ENCODE results near the gene SLC24A1. TPM values are rescaled to one million over a fixed set of nuclear protein-coding genes. Genes with fewer than 3 reads are reported as not detected.

Gene SLC24A1
- total RNA-seq = 10 to 100 TPM in 3 of 8 experiments, 1 to 10 TPM in 5; 2.0 to 17.7 (median 5.4) TPM

DNA sequence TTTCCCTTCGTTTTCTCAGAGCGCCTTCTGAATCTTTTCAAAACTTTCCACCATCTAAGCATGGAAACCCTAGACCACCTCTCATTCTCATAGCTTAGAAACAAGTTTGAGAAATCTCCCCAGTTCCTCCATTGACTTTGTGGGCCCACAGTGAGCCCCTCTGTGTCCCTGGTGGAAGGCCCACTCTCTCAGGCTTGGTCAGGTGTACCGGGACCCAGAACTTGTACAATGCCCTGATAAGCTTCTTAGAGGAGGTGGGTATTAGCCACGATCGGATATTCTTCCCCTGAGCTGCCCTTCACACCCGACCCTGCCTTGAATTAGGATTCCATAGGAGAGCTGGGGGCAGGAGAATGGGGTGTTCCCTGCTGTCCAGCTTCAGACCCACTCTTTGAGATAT, at the start of gene SLC24A1:
SLC24A1 (plus strand) TSS at position 301 of the 400 bp plus-strand sequence. CDS start 2,143 bp downstream, outside the sequence.
- WGBS, 10 experiments = 65 to 100% (median 90%) methylated on average over 2 to 6 of the region's 6 CpGs; no CpG with 5 or more reads in 1 of the 10 experiments
- in situ Hi-C loops (cut with MboI; ENCODE audit: low pct_unique_long_range_greater_than_20kb in 2 of 9, low sequenced_read_pairs in 9 of 9, unreplicated experiment in 9 of 9) = no loop called here
- Histone ChIP-seq H3K27ac (no peak within 1 kb of the TSS), H3K4me3 (no peak within 1 kb of the TSS), H3K4me1 (replicated peaks in 1 of 2) (no peaks in the 10 kb centered on the region)
- no peak for ATAC-seq (replicated peaks in 6 of 8)

DNA sequence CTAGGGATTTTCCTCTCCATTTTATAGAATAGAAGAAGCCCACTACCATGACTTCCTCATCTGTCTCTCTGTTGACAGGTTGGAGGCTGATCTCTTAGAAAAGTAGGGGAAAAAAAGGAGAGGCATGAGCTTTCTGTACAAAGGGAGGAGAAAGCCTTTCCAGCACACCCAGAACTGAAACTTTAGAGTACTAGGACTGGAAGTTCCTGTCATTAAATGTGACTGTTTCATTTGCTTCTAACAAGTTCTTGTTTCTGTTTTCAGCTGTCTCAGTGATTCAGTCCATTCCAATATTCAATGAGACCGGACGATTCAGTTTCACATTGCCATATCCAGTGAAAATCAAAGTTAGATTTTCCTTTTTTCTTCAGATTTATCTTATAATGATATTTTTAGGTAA, 49.8 kb upstream of the SLC24A1 start:
- H3K27ac ChIP-seq = no peak overlapping the region
- 67 to 100% (median 96%) methylated on average over 1 to 2 of the region's 2 CpGs; no CpG with 5 or more reads in 2 of the 10 experiments for WGBS, 10 experiments
- in situ Hi-C loops (cut with MboI; ENCODE audit: low pct_unique_long_range_greater_than_20kb in 2 of 9, low sequenced_read_pairs in 9 of 9, unreplicated experiment in 9 of 9) = no loop called here

DNA sequence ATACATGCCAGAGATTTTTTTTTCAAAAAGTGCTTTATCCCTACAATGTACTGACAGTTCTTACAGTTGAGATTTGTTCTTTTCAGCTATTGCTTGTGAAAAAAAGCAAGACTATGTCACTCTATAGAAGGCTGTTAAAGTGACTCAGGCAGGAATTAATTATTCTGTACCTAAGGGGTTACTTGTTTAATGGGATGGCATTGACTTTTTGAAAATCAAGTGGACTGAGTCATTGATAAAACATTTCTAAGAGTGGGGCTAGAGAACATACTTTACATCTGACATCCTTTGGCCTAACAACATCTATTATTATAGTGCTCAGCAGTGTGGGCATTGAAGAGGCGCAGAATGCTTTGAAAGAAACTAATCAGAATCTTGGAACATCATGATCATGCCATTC, 45.1 kb upstream of the SLC24A1 start:
- ATAC-seq (replicated peaks in 6 of 8) = peak in 6 of 8 experiments; percentile 22 to 91 (median 66)
- no peak overlapping the region for H3K27ac ChIP-seq
- 75 to 100% (median 88%) methylated on average over 1 of the region's 1 CpG; no CpG with 5 or more reads in 7 of the 10 experiments for WGBS, 10 experiments
- peaks cover 4 to 8% of the 10 kb centered on the region in 2 donors for H3K4me1 ChIP-seq (replicated peaks in 1 of 2)
- in situ Hi-C loops (cut with MboI; ENCODE audit: low pct_unique_long_range_greater_than_20kb in 2 of 9, low sequenced_read_pairs in 9 of 9, unreplicated experiment in 9 of 9) = no loop called here
- no peak overlapping the region for H3K4me3 ChIP-seq

More for the DNA sequence above, 49.8 kb upstream of the SLC24A1 start:
- no peak overlapping the region for H3K4me3 ChIP-seq
- no peak for ATAC-seq (replicated peaks in 6 of 8)
- H3K4me1 ChIP-seq (replicated peaks in 1 of 2) = peaks cover 0 to 4% of the 10 kb centered on the region in 2 donors

DNA sequence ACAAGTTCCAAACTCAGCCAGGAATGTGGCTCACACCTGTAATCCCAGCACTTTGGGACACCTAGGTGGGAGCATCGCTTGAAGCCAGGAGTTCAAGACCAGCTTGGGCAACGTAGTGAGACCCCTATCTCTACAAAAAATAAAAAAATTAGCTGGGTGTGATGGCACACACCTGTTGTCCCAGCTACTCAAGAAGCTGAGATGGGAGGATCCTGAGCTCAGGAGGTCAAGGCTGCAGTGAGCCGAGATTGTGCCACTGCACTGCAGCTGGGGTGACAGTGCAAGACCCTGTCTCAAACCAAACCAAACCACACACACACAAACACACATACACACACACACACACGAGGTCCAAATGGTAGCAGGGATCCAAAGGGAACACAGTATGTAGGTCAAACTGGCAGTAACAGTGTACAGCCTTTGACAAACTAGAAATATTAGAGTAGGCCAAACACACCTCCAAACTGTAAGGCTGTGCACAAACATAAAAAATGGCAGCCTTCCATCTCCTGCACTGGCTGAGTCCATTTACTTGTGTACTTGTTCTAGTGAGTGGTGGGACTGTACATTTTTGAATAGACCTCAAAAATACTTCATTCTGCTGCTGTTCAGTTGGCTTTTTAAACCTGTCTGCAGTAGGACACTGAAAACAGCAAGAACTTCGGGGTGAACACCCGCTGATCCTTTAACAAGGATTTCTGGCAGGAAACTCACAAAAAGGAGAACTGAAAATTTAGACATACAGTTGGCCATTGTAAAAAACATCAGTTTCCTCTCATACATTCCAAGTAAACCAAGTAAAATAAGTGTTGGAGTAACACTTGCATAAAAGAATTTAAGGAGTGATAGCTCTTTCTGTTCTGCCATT, 44.4 kb upstream of the SLC24A1 start:
- peak in 1 of 8 experiments; percentile 17 for ATAC-seq (replicated peaks in 6 of 8)
- Histone ChIP-seq H3K4me3 (no peak overlapping the region), H3K4me1 (replicated peaks in 1 of 2) (peaks cover 4 to 8% of the 10 kb centered on the region in 2 donors), H3K27ac (no peak overlapping the region)
- in situ Hi-C loops (cut with MboI; ENCODE audit: low pct_unique_long_range_greater_than_20kb in 2 of 9, low sequenced_read_pairs in 9 of 9, unreplicated experiment in 9 of 9) = no loop called here
- 78 to 97% (median 90%) methylated on average over 2 to 5 of the region's 6 CpGs; no CpG with 5 or more reads in 1 of the 10 experiments for WGBS, 10 experiments

DNA sequence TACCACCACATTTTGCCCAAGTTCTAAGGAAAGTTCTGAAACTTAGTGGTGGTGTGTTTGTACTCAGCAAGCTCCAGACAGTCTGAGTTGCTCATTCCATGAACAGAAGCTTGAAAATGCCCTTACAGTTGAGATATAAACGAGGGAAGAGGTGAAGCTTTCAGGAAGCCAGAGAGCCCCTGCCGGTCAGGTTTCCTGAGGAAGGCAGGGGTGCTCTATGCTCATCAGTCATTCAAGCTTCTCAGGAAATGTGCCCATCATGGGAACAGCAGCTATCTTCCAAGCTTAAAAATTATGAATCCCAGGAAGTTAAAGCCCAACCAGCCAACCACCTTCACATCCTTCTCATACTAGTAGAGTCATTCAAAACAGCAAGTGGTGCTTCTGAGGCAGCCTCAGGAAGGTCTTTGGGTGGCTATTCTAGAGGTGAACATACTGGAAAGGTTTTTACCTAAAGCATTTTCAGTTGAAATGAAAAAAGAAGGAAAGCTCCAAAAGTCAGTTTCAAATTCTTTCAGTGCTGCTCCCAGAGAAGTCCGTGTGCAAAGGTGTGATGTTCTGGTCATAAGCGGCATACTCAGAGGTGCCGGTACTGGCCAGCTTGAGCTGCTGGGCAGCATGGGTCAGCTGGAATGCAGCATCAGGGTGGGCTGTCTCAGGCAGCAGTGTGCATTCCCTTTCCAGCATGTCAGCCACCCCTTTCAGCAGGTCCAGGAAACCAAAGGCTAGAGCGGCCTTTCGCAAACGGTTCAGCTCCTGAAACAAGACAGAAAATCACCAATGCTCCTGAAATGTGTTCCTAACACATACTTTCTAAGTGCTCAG, 42.6 kb upstream of the SLC24A1 start:
- H3K4me1 ChIP-seq (replicated peaks in 1 of 2) = peaks cover 10 to 20% of the 10 kb centered on the region in 2 donors
- ATAC-seq (replicated peaks in 6 of 8) = peak in 1 of 8 experiments; percentile 14
- in situ Hi-C loops (cut with MboI; ENCODE audit: low pct_unique_long_range_greater_than_20kb in 2 of 9, low sequenced_read_pairs in 9 of 9, unreplicated experiment in 9 of 9) = no loop called here
- 17 to 100% (median 77%) methylated on average over 1 to 7 of the region's 8 CpGs; no CpG with 5 or more reads in 1 of the 10 experiments for WGBS, 10 experiments
- H3K27ac ChIP-seq = no peak overlapping the region
- H3K4me3 ChIP-seq = no peak overlapping the region

DNA sequence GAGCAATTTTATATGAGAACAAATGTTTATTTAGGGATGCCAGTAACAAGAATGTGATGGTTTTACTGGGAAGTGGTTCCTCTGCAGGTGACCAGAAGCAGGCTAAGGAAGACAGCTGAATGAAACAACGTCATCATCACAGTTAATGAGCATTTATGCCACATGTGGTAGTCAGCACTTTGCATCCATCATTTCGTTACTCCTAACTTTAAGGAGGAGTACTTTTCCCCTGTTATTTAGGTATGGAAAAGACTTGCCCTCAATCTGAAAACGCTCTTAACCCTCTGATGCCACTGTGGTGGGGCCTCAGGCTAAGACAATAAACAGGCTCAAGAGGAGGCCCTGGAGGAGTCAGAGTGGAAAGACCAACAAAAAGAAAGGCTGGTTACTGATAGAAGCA, 42.0 kb upstream of the SLC24A1 start:
- WGBS, 10 experiments = 60 to 100% (median 86%) methylated on average over 1 to 3 of the region's 3 CpGs; no CpG with 5 or more reads in 3 of the 10 experiments
- no peak overlapping the region for H3K4me3 ChIP-seq
- peak in 3 of 8 experiments; percentile 13 to 45 (median 34) for ATAC-seq (replicated peaks in 6 of 8)
- in situ Hi-C loops (cut with MboI; ENCODE audit: low pct_unique_long_range_greater_than_20kb in 2 of 9, low sequenced_read_pairs in 9 of 9, unreplicated experiment in 9 of 9) = no loop called here
- peaks cover 12 to 27% of the 10 kb centered on the region in 2 donors for H3K4me1 ChIP-seq (replicated peaks in 1 of 2)
- H3K27ac ChIP-seq = no peak overlapping the region

DNA sequence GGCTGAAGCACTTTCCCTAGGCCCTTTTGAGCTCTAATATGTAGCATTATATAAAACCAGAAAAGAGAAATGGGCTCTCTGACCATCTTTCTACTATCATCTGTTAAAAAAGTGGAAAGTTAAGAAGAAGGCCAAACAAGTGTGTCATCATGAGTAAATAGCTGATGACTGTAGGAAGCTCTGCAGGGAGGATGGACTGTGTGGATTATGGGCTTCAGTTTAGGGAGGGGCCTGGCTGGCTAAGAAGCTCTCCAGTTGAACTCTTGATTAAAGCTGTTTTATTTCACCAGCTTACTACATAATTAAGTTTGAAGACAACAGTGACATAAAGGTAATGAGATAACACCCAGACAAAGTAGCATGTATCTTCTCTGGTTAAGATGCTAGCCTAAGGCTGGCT, 41.5 kb upstream of the SLC24A1 start:
- peak in 4 of 8 experiments; percentile 16 to 74 (median 60) for ATAC-seq (replicated peaks in 6 of 8)
- no peak overlapping the region for H3K4me3 ChIP-seq
- in situ Hi-C loops (cut with MboI; ENCODE audit: low pct_unique_long_range_greater_than_20kb in 2 of 9, low sequenced_read_pairs in 9 of 9, unreplicated experiment in 9 of 9) = no loop called here
- peaks cover 12 to 28% of the 10 kb centered on the region in 2 donors for H3K4me1 ChIP-seq (replicated peaks in 1 of 2)
- no peak overlapping the region for H3K27ac ChIP-seq

DNA sequence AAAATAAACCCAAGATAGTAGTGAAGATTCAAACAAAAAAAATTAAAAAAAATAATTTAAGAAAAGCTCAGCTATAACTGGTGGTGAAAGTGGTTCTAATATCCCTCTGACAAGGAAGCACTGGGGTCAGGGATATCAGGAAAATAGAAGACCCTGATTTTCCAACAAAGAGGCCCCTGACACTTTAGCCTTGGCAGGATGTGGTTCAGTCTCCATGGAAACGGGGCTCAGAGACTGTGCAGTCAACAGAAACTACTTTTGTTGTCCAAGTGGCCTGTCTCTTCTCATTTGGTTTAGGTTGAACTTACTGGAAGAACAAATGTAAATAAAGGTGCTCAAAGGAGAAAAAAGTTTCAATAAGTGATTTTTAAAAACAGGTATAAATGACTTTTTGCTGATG, 38.0 kb upstream of the SLC24A1 start:
- peak in 2 of 8 experiments; percentile 28 to 54 for ATAC-seq (replicated peaks in 6 of 8)
- in situ Hi-C loops (cut with MboI; ENCODE audit: low pct_unique_long_range_greater_than_20kb in 2 of 9, low sequenced_read_pairs in 9 of 9, unreplicated experiment in 9 of 9) = no loop called here
- WGBS, 10 experiments = 0 to 100% (median 71%) methylated on average over 1 of the region's 1 CpG; no CpG with 5 or more reads in 1 of the 10 experiments
- Histone ChIP-seq H3K4me3 (no peak overlapping the region), H3K4me1 (replicated peaks in 1 of 2) (peaks cover 7 to 28% of the 10 kb centered on the region in 2 donors), H3K27ac (no peak overlapping the region)

DNA sequence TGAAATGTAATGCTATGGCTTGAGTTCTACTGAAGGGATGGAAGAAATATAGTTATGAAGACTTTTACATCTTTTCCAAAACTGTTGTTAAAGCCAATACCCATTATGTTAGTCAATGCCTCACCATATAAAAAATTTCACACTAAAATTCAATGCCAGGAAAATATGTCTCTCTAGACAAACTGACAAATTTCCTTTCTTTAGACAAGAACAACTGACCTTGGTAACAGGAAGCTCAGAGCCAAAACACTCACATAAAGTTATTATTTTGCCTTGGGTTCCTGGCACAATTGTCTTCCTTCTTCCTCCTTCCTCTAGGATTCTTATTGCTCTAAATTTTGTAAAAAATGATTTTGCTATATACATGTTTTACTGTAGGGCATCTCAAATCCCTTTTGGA, 37.5 kb upstream of the SLC24A1 start:
- Histone ChIP-seq H3K4me1 (replicated peaks in 1 of 2) (peaks cover 7 to 28% of the 10 kb centered on the region in 2 donors), H3K27ac (no peak overlapping the region), H3K4me3 (no peak overlapping the region)
- ATAC-seq (replicated peaks in 6 of 8) = no peak
- in situ Hi-C loops (cut with MboI; ENCODE audit: low pct_unique_long_range_greater_than_20kb in 2 of 9, low sequenced_read_pairs in 9 of 9, unreplicated experiment in 9 of 9) = no loop called here

DNA sequence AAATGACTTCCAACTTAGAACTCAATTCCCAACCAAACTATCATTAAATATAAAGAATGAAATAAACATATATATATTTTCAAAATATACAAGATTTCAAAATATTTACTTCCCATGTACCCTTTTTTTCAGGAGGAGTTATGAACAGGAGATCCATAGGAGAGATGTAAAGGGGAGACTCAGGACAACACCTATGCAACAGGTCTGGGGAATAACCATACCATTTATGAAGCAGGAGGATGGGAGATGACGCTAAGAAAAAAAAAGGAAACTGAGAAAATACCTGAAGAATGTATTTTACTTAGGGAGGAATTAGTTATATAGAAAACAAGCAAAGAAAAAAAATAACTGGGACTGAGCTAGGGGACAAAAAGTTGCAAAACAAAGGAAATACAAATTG, 34.6 kb upstream of the SLC24A1 start:
- in situ Hi-C loops (cut with MboI; ENCODE audit: low pct_unique_long_range_greater_than_20kb in 2 of 9, low sequenced_read_pairs in 9 of 9, unreplicated experiment in 9 of 9) = no loop called here
- no peak overlapping the region for H3K27ac ChIP-seq
- no peak for ATAC-seq (replicated peaks in 6 of 8)
- WGBS, 10 experiments = 88 to 100% (median 100%) methylated on average over 1 of the region's 1 CpG; no CpG with 5 or more reads in 3 of the 10 experiments
- no peak overlapping the region for H3K4me3 ChIP-seq
- H3K4me1 ChIP-seq (replicated peaks in 1 of 2) = peaks cover 7 to 20% of the 10 kb centered on the region in 2 donors

DNA sequence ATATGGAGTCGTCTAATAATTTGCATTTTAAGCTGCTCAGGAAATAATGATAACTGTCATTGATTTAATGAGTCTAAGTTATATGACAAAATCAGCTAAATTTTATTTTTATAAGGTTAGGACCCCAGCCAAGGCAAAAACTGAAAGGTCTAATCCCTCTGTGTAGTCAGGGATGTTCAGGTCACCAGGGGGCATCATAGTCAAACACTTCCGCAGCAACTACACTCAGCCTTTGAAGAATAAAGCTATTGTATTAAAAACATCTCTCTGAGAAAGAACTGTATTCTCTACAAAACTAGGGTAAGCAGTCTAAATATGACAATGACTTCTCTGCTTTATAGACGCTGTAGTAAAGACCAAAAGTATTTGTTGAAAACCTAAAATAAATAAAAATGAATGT, 25.8 kb upstream of the SLC24A1 start:
- Histone ChIP-seq H3K4me3 (no peak overlapping the region), H3K4me1 (replicated peaks in 1 of 2) (no peaks in the 10 kb centered on the region), H3K27ac (no peak overlapping the region)
- in situ Hi-C loops (cut with MboI; ENCODE audit: low pct_unique_long_range_greater_than_20kb in 2 of 9, low sequenced_read_pairs in 9 of 9, unreplicated experiment in 9 of 9) = no loop called here
- ATAC-seq (replicated peaks in 6 of 8) = no peak
- WGBS, 10 experiments = 67 to 100% (median 79%) methylated on average over 1 to 3 of the region's 3 CpGs

DNA sequence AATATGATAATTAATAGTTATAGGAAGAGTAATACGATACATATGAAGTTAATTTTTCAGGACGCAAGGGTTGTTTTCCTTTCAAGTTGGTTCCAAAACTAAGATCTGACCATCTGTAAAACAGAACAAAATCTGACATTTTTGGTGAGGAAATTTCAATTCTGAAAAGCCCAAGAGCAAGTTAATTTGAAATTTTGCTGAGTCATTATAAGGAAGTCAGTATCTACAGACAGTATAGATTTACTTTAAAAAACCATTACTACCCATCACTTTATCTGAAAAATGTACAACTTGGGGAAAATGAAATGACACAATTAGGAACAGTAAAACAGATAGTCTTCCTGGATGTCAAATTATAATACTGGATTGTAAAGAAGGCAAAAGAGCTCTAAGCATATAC, 23.3 kb upstream of the SLC24A1 start:
- in situ Hi-C loops (cut with MboI; ENCODE audit: low pct_unique_long_range_greater_than_20kb in 2 of 9, low sequenced_read_pairs in 9 of 9, unreplicated experiment in 9 of 9) = no loop called here
- H3K4me3 ChIP-seq = no peak overlapping the region
- no peaks in the 10 kb centered on the region for H3K4me1 ChIP-seq (replicated peaks in 1 of 2)
- H3K27ac ChIP-seq = no peak overlapping the region
- 75 to 100% (median 100%) methylated on average over 2 of the region's 2 CpGs for WGBS, 10 experiments
- ATAC-seq (replicated peaks in 6 of 8) = no peak

DNA sequence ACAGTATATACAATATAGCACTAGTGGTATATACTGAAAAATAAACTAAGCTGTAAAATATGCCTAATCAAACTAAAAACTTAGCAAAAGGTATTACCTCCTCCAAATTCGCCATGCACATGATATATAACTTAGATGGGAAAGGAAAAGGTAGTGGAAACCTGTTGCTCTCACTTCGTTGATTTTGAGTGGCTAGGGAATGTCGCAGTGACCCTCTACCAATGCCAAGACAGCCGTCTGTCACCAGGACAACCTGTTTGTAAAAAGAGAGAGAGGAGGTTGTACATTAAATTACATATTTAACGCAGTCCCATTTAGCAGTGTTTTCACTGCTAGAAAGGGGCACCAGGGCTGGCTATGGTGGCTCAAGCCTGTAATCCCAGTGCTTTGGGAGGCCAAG, 22.1 kb upstream of the SLC24A1 start:
- ATAC-seq (replicated peaks in 6 of 8) = no peak

More for the DNA sequence above, 22.1 kb upstream of the SLC24A1 start:
- 79 to 100% (median 93%) methylated on average over 1 to 5 of the region's 5 CpGs; no CpG with 5 or more reads in 1 of the 10 experiments for WGBS, 10 experiments
- Histone ChIP-seq H3K27ac (no peak overlapping the region), H3K4me1 (replicated peaks in 1 of 2) (no peaks in the 10 kb centered on the region), H3K4me3 (no peak overlapping the region)
- in situ Hi-C loops (cut with MboI; ENCODE audit: low pct_unique_long_range_greater_than_20kb in 2 of 9, low sequenced_read_pairs in 9 of 9, unreplicated experiment in 9 of 9) = no loop called here
